IMR-90 (cell line): Measurements from ENCODE around the gene ARHGAP8. TPM values are rescaled to one million over a fixed set of nuclear protein-coding genes. Genes with fewer than 3 reads are reported as not detected.

Experiments used
- ATAC-seq: fragments of 200-7000 bp; cut with Tn5 transposase; 2 replicates; pipeline ENCODE4 v1.9.1; 2020; ENCODE audit warnings: low read depth, mild to moderate bottlenecking, moderate library complexity
- BruUV-seq: library from RNA; stranded (reverse); fragments of 400-500 nt; replicated peaks from 2 replicates; lab custom pipeline; 2021; lab: Mats Ljungman, UMichigan
- CTCF ChIA-PET: fragments of 300-600 bp; formaldehyde crosslinking; extraction: SDS; loops from one replicate; lab custom pipeline; 2021; ENCODE audit warnings: antibody characterized with exemption; lab: Yijun Ruan, JAX
- POLR2A ChIA-PET: fragments of 300-600 bp; sonication (Branson Sonifier 250); formaldehyde crosslinking; loops from one replicate; lab custom pipeline; 2022; ENCODE audit warnings: antibody characterized with exemption; ENCODE audit not compliant: unreplicated experiment; lab: Charles Lee
- DNase-seq: peaks from one replicate; pipeline ENCODE4 v3.0.0; 2013
- H2AFZ ChIP-seq: replicated peaks from 2 replicates; pipeline ENCODE3; 2013; ENCODE audit warnings: low read length, mild to moderate bottlenecking; ENCODE audit not compliant: poor library complexity
- H2AK5ac ChIP-seq: 2 replicates; pipeline ENCODE4 v1.6.1; 2013; ENCODE audit warnings: low read depth, low read length, inconsistent platforms
- H2AK9ac ChIP-seq: replicated peaks from 2 replicates; pipeline ENCODE3; 2013; ENCODE audit warnings: mild to moderate bottlenecking, low read depth, low read length, moderate library complexity; ENCODE audit not compliant: poor library complexity
- H2BK120ac ChIP-seq: 2 replicates; pipeline ENCODE4 v1.6.1; 2013; ENCODE audit warnings: low read depth, low read length, inconsistent platforms
- H2BK15ac ChIP-seq: 3 replicates; pipeline ENCODE4 v1.6.1; 2013; ENCODE audit warnings: low read depth, low read length, inconsistent platforms
- H2BK20ac ChIP-seq: 2 replicates; pipeline ENCODE4 v1.6.1; 2013; ENCODE audit warnings: low read depth, mild to moderate bottlenecking, inconsistent platforms, low read length, moderate library complexity
- H2BK5ac ChIP-seq: 2 replicates; pipeline ENCODE4 v1.6.1; 2013; ENCODE audit warnings: mild to moderate bottlenecking, low read depth, low read length, inconsistent platforms; ENCODE audit not compliant: poor library complexity, severe bottlenecking
- H3K14ac ChIP-seq: replicated peaks from 2 replicates; pipeline ENCODE4 v1.6.1; 2013; ENCODE audit warnings: low read depth, low read length, inconsistent platforms
- H3K18ac ChIP-seq: 2 replicates; pipeline ENCODE4 v1.6.1; 2013; ENCODE audit warnings: low read depth, low read length, control low read depth
- H3K23ac ChIP-seq: 2 replicates; pipeline ENCODE4 v1.6.1; 2013; ENCODE audit warnings: low read depth, low read length, inconsistent platforms
- H3K27ac ChIP-seq: 2 replicates; pipeline ENCODE4 v1.5.1; 2013; ENCODE audit warnings: mild to moderate bottlenecking, control low read depth, low read length; ENCODE audit not compliant: insufficient read depth
- H3K27me3 ChIP-seq: 2 replicates; pipeline ENCODE4 v1.6.1; 2013; ENCODE audit warnings: low read length; ENCODE audit not compliant: control insufficient read depth, insufficient read depth
- H3K36me3 ChIP-seq: 2 replicates; pipeline ENCODE4 v1.6.1; 2013; ENCODE audit warnings: low read length, mixed read lengths; ENCODE audit not compliant: control insufficient read depth, insufficient read depth
- H3K4ac ChIP-seq: 2 replicates; pipeline ENCODE4 v1.6.1; 2013; ENCODE audit warnings: low read depth, low read length, inconsistent platforms
- H3K4me1 ChIP-seq: 2 replicates; pipeline ENCODE4 v1.6.1; 2013; ENCODE audit warnings: low read length, mixed read lengths; ENCODE audit not compliant: control insufficient read depth, insufficient read depth
- H3K4me2 ChIP-seq: 2 replicates; pipeline ENCODE4 v1.6.1; 2013; ENCODE audit warnings: low read depth, mild to moderate bottlenecking, control low read depth, low read length, moderate library complexity
- H3K4me3 ChIP-seq: 2 replicates; pipeline ENCODE4 v1.5.1; 2013; ENCODE audit warnings: low read depth, mild to moderate bottlenecking, control low read depth, low read length, moderate library complexity; ENCODE audit not compliant: insufficient read depth
- H3K56ac ChIP-seq: 2 replicates; pipeline ENCODE4 v1.6.1; 2013; ENCODE audit warnings: low read length, inconsistent platforms; ENCODE audit not compliant: insufficient read depth; ENCODE audit errors: extremely low read depth
- H3K79me1 ChIP-seq, 2 experiments: 2 replicates each; pipeline ENCODE4 v1.6.1; 2013; ENCODE audit warnings: low read length in 2 of 2, inconsistent platforms in 1 of 2, low read depth in 1 of 2
- H3K9ac ChIP-seq: 2 replicates; pipeline ENCODE4 v1.6.1; 2013; ENCODE audit warnings: low read depth, low read length, control low read depth
- H3K9me1 ChIP-seq: 2 replicates; pipeline ENCODE4 v1.6.1; 2013; ENCODE audit warnings: low read length, inconsistent platforms; ENCODE audit not compliant: insufficient read depth
- H3K9me3 ChIP-seq: 2 replicates; pipeline ENCODE4 v1.6.1; 2013; ENCODE audit warnings: low read length; ENCODE audit not compliant: control insufficient read depth, insufficient read depth
- H4K20me1 ChIP-seq: 2 replicates; pipeline ENCODE4 v1.6.1; 2013; ENCODE audit warnings: low read length, inconsistent platforms; ENCODE audit not compliant: insufficient read depth
- H4K5ac ChIP-seq: 2 replicates; pipeline ENCODE4 v1.6.1; 2013; ENCODE audit warnings: mild to moderate bottlenecking, low read depth, low read length, control low read depth
- H4K8ac ChIP-seq, 2 experiments: 2 replicates each; pipeline ENCODE4 v1.6.1; 2013; ENCODE audit warnings: low read depth in 2 of 2, low read length in 2 of 2, control low read depth in 1 of 2, inconsistent platforms in 1 of 2
- H4K91ac ChIP-seq: 2 replicates; pipeline ENCODE4 v1.6.1; 2013; ENCODE audit warnings: low read depth, low read length, inconsistent platforms; ENCODE audit not compliant: insufficient read depth
- CHD1 ChIP-seq: IDR thresholded peaks from 2 replicates; pipeline ENCODE4 v1.6.1; 2012; ENCODE audit warnings: low read depth, low read length, improper control_type of control experiment
- CTCF ChIP-seq: conservative IDR thresholded peaks from 2 replicates; pipeline ENCODE4 v1.5.1; 2012; ENCODE audit warnings: mild to moderate bottlenecking, low read depth, low read length, improper control_type of control experiment
- WGBS, 2 experiments: methylation state at CpG; one replicate each; pipeline versions ENCODE4 v1.1.5 to v1.1.7; 2013; ENCODE audit warnings: missing lambda C conversion rate in 2 of 2; ENCODE audit not compliant: insufficient read length in 1 of 2; ENCODE audit errors: extremely low coverage in 2 of 2; 5-methylcytosine and 5-hydroxymethylcytosine counted together
- dilution Hi-C: fragments of 300-500 bp; cut with HindIII; formaldehyde crosslinking; loops from one replicate; pipeline ENCODE4 v1.14.3; 2018; ENCODE audit warnings: low sequenced_read_pairs; ENCODE audit not compliant: unreplicated experiment
- in situ Hi-C: fragments of 300-500 bp; cut with MboI; formaldehyde crosslinking; loops from 3 replicates; pipeline ENCODE4 v1.14.3; 2019; ENCODE audit warnings: low sequenced_read_pairs, inconsistent platforms, mixed read lengths
- intact Hi-C: fragments of 100-400 bp; cut with micrococcal nuclease; formaldehyde crosslinking; loops from 2 replicates; pipeline ENCODE4 v1.10.0; 2022
- polyA plus RNA-seq, 3 experiments: library from polyadenylated mRNA; depleted of rRNA; stranded (reverse); fragments of >200 nt; gene quantifications; 2 replicates each; pipeline ENCODE4 v1.2.3, GENCODE V29; 2012; ENCODE audit warnings: low replicate concordance in 1 of 3
- total RNA-seq: library from RNA; depleted of rRNA; stranded (reverse); fragments of >200 nt; gene quantifications from 2 replicates; pipeline ENCODE4 v1.2.3, GENCODE V29; 2012

ARHGAP8 gene
- total and polyA plus RNA-seq, 2 of the 4 experiments (the other 2 are of a cell fraction) = 0.18 to 0.21 TPM

- 93% methylated on average over 5 of the region's 21 CpGs; no CpG with 5 or more reads in 1 of the 2 experiments for WGBS, 2 experiments
- no peaks in the 10 kb centered on the region for H3K79me1 ChIP-seq
- no peak overlapping the region for H4K5ac ChIP-seq
- no peak overlapping the region for H3K27ac ChIP-seq
- dilution Hi-C loops (no loop called here), in situ Hi-C loops (no loop called here), intact Hi-C loops (no loop called here)
- DNase-seq = no peak
- H3K9me1 ChIP-seq = no peaks in the 10 kb centered on the region
- H3K4me3 ChIP-seq = no peak overlapping the region
- no peak overlapping the region for H2BK15ac ChIP-seq
- H3K18ac ChIP-seq = no peak overlapping the region
- peaks cover 3% of the 10 kb centered on the region for H3K9me3 ChIP-seq
- no peak overlapping the region for H3K9ac ChIP-seq
- no peak overlapping the region for H3K4me2 ChIP-seq
- no peaks in the 10 kb centered on the region for H4K20me1 ChIP-seq
- no peak for ATAC-seq
- no TSS peak for BruUV-seq
- no peak overlapping the region for H3K56ac ChIP-seq
- POLR2A ChIA-PET = no interaction called here
- H4K91ac ChIP-seq = no peak overlapping the region
- peak; percentile 21; the same call in 1 of the 2 replicates for TF ChIP-seq CTCF
- TF ChIP-seq CHD1 = no peak
- no peaks in the 10 kb centered on the region for H3K4me1 ChIP-seq
- no peak overlapping the region for H2AK5ac ChIP-seq
- peaks cover 24% of the 10 kb centered on the region for H3K27me3 ChIP-seq
- no peaks in the 10 kb centered on the region for H3K36me3 ChIP-seq
- H2BK20ac ChIP-seq = no peak overlapping the region
- CTCF ChIA-PET = no interaction called here
- H2BK5ac ChIP-seq = no peak overlapping the region
- H2BK120ac ChIP-seq = no peak overlapping the region
- H2AFZ ChIP-seq = no peak overlapping the region
- H3K14ac ChIP-seq = no peak overlapping the region
- H3K4ac ChIP-seq = no peak overlapping the region
- no peak overlapping the region for H2AK9ac ChIP-seq
- no peak overlapping the region for H4K8ac ChIP-seq
- no peak overlapping the region for H3K23ac ChIP-seq
These were observed 55.7 kb downstream of the ARHGAP8 start for GRCh38 chr22:44807915-44808690.
